Limb (tissue), 2 donors: Measurements from ENCODE around the gene KIAA1671.

Source experiments
- DNase-seq, 2 donors: peaks; one replicate each; pipeline ENCODE4 v3.0.0-alpha.2; 2016; ENCODE audit errors: extremely low spot score in 2 of 2

KIAA1671 gene

DNA sequence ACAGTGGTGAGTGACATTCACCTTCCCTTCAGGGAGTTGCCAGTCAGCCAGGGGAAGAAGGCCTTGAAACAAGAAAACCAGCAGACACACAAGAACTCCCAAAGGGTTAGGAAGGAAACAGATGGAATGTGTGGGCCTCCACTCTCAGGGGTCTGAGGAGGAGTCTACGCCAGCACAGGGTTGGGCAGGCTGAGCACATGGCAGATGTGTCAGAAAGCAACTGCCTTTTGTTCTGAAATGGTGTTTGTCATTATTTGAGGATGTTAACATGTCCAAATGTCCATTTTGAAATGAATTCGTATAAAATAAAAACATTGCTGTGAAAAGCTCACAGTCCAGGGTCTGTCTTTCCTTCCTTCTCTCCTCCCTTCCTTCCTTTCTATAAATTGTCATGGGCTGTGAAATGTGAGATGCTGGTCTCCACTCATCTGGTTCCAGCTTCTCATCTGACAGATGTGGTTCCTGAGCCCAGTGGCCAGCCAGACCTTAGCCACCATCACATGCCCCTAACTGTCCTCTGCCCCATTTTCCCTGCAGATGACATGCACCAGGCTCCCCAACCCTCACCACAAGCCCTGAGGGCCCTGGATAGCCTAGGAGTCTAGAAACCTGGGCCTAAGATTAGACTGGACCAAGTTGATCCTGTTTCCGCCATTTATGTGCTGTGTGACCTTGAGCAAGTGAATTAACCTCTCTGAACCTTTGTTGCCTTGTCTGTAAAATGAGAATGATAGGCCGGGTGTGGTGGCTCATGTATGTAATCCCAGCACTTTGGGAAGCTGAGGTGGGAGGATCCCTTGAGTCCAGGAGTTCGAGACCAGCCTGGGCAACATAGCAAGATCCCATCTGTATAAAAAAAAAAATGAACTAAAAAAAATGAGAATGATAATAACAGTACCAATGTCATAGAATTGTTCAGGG lies 190.9 kb downstream of the KIAA1671 start:
- no peak for DNase-seq

DNA sequence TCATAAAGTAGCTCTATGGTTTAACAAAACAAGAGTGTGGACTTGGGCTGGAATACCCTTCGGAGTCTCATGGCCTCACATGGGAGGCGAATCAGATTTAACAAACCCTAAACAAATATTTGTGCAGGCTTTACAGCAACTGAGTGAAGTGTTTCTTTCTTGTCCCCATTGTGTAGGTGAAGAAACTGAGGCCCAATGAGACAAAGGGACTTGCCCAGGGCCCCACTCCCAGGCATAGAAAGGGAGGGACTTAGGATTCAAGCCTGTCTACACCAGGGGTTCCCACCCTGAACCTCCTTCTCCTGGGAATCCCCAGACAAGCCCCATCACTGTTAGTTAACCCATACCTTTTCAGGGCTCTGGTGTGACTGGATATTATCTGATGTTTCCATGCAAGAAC lies 192.0 kb downstream of the KIAA1671 start:
- no peak for DNase-seq

DNA sequence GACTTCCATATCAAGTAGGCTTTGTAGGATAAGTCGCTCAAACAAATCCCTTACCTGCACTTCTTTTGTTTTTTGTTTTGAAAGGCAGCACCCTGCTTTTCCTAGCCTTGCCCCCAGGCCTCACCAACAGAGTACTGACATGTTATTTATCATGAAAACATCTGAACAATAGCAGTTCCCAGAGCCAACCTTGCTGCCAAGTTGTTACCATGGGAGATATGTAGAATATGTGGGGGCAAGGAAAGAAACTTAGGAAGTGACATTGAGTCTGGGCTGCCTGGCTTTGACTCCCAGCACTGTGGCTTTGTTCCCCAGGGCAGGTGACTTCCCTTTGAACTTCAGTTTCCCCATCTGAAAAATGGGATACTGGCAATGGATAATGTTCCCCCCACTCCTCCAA lies 193.8 kb downstream of the KIAA1671 start:
- no peak for DNase-seq

DNA sequence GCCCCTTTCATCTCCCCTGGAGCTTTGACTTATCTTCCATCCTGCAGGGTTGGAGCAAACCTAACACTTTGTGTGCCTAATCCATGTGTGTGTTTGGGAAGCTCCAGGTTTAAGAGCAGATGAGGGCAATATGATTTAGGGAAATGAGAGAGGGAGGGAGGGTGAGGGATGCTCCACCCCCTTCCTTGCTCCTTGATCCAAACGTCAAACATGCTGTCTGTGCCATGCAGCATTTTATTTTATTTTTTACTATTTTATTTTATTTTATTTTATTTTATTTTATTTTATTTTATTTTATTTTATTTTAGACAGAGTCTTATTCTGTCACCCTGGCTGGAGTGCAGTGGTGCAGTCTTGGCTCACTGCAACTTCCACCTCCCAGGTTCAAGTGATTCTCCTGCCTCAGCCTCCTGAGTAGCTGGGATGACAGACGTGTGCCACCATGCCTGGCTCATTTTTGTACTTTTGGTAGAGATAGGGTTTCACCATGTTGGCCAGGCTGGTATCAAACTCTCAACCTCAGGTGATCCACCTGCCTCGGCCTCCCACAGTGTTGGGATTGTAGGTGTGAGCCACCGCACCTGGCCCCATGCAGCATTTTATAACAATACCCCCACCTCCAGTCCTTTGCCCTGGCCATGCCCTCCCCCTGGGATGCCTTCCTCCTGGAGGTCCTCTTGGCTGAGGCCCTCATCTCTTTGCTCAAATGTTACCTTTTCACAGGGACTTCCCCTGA lies 194.6 kb downstream of the KIAA1671 start:
- no peak for DNase-seq

DNA sequence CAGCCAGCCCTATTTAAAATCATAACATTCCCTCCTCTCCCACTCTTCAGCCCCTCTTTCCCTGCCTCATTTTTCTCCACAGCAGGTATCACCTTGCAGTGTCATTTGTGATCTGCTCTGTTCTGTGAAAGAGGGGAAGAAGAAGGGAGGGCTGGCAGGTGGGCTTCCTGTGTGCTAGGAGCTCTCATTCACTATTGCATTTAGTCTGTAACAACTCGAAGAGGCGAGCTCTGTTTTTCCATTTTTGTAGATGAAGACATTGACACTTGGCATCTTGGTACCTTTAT lies 195.1 kb downstream of the KIAA1671 start:
- no peak for DNase-seq

DNA sequence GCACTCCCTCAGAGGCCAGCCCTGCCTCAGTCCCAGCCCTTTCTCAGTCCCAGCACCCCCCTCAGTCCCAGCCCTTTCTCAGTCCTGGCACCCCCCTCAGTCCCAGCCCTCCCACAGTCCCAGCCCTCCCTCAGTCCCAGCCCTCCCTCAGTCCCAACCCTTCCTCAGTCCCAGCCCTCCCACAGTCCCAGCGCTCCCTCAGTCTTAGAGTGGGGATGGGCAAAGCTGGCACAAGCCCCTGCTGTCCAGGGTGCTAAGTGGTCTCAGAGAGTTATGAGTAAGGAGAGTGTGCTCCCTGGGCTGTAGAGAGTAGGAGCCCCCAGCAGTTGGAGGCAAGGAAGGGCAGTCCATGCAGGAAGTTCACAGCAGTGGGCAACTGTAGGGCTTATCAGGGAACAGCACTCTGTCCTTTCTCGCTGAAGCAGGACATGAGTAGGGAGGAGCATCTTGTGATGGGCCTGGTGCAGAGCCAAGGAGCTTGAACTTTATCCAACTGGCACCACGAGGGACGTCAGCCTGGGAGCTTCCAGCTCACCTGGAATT lies 195.7 kb downstream of the KIAA1671 start:
- no peak for DNase-seq

DNA sequence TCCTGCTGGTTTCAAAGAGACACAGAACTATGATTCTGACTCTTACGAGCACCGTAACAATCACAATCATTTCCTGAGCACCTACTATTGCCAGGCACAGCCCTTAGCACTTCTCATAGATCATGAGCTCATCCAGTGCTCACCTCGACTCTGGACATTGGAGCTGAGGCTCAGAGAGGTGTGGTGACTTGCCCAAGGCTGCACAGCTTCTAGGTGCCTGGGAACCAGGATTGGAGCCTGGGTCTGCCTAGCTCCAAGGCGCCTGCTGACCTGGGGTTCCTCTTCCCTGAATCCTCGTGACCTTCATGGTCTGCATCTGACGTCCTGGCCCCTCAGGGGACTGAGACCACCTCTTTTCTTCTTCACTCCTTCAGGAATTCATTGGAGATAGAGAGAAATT lies 196.5 kb downstream of the KIAA1671 start:
- DNase-seq = no peak

DNA sequence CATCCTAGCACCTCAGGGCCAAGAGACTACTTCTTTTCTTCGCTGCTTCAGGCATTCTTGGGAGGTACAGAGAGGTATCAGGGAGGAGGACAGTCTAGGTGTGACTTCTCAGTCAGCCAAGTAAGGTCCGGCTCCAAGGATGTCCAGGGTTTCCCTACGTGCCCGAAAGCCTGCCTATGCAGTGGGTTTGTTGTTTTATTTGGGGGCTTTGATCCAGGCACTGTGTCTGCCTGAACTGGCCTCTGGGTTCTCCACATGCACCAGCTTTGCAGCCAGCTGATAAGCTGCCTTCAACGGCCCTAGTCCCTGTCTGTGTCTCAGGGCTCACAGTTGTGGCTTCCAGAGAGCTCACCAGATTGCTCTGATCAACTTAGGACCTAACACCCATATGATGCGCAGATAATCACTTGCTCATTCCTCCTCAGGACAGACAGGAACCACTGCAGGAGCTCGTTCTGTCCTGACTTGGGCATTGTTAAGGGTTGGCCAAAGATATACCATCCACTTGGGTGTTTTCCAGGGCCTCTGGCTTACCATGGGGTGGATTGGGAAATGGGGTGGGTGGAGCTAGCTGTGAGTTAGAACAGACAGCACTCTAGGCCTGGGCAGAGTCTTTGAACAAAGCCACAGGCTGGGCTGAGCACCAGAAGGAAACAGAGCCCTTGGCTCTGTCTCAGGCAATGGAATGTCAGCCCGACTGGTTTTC lies 201.6 kb downstream of the KIAA1671 start:
- DNase-seq = peak in 1 of 2 donors; percentile 21

DNA sequence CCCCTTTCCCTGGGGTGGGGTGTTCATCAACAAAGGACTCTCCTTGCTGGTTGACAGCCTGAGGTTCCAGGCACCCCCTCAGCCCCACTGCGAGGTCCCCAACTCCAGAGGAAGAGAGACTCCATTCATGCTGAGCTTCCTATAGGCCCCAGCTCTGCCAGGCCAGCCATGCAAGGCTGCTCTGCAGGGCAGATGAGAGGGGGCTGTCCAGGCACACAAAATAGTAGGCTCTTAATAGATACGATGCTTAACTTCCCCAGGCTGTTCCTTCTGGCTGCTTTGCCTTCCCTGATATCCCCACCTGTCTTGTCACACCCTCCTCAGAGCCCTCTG lies 202.1 kb downstream of the KIAA1671 start:
- no peak for DNase-seq

DNA sequence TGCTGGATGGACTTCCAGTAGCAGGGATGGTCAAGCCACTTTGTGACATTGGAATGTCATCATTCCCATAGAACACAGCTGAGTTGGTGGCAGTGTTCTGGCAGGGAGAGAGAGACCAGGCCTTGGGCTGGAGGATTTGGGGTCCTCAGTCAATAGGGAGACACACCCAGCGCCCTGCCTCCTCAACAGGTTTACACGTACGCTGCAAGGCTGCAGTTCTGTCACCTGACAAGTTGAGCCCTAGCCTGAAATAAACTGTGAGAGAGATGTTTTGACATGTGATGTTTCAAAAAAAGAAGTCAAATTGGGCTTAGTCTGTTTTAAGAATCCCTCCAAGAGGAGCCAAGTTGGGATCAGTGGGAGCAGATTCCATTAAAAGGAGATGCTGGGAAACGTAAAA lies 204.2 kb downstream of the KIAA1671 start:
- DNase-seq = no peak

DNA sequence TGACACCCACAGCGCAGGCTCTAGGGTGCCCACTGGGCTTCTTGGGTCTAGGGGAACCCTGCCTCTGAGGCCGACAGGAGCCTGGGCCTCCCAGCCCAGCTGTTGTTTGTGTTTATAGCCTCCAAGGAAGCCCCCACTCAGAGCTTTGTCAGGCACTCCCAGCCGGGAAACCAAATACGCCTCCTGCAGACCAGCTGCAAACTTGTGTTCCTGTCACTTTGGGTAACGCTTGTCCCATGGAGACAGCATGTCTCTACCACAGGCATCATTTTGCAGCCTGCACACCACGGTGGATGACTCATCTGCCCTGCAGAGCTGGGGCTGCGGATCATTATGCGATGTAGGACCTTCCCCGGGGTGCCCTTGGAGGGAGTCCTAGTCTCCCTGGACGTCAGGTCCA lies 206.5 kb downstream of the KIAA1671 start:
- peak; percentile 57 to 58 for DNase-seq

DNA sequence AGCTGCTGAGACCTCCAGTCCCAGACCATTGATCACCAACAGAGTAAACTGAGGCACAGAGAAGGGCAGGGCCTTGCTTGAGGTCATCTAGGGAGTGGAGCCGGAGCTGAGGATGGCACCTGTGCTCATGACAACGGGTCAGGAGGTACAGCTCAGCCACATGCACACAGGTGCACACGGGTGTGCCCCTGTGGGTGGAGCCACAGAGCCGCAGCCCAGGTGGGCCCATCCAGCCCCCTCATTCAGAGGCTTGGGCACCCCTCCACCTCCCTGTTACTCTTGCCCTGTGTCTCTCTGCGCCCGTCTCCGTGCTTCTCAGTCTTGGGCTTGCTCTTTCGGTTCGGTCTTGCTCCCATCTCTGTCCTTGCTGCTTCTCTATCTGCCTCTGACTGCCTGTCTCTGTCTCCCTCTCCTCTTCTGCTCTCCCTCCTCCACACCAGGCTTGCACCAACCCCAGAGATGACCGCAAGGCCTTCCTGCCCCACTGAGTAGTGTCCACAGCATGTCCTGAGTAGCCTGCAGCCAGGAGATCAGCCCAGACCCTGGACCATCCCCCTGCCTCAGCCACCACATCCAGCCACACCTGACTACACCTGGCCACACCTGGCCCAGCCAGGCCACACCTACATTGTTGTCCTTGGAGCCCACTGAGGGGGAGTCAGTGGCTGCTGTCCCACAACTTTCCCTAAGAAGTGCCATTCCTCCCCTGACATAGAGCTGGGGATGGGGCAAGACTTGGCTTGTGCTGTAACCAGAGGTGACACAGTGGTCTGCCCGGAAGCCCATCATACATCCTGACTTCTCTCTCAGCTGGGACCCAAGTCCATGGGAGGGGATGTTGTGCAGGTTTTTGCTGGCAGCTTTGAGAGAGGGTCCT lies 207.8 kb downstream of the KIAA1671 start:
- no peak for DNase-seq

DNA sequence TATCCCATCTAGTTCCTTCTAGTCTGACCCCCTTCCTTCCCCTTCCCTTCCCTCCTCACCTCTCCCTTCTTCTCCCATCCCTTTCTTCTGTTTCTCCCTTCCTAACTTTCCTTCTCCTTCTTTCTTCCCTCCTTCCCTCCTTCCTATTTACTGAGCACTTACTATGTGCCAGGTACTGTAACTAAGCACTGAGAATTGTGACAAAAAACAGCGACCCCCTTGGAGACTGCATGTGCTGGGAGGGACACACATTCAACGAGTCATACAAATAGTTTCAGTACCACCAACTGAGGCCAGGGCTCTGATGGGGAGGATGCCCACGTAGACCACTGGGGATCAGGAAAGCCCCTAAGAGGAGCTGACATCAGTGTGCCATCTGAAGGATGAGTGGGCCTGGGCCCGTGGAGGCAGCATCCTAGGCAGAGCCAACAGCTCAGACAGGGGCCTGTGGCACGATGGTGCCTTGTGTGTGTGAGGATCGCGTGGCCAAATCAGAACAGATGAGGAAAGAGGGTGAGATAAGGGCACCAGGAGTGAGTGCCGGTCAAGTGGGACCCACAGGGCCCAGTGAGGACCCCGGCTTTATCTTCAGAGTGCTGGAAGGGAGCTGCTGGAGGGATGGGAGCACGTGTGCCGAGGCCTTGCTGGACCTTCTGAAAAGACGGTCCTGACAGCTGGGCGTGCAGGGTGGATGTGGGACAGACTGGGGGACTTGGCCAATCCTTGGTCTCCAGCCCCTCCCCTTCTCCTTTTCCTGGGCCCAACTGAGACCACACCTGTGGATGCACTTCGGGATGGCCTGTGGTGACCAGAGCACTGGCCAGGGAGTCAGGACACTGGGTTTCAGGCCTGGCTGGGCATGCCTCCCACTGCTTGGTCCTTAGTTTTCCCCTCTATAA lies 208.8 kb downstream of the KIAA1671 start:
- DNase-seq = no peak

DNA sequence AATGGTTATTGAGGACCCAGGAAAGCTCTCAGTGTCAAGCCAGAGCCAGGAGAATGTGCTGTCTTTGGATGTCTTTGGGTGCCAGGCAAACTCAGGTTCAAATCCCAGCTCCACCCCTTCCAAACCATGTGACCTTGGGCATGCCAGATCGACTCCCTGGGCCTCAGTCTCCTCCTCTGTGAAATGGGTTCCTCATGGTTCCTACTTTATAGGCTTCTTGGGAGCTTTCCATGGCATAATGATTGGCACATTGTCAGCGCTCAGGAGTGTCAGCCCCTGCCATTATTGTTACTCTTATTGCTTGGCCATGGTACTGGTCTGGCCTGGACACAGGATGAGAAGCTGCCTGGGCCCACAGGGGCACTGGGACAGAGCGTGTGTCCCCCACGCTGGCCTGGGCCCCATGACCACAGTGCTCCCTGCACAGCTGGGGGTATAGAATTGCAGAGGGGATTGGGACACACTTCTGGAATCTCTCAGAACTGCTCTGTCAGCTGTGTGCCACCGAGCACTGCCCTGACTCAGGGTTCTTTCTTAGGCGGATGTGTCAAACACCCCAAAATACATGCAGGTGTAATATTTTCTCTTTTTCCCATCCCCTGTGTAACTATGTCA lies 209.5 kb downstream of the KIAA1671 start:
- no peak for DNase-seq

DNA sequence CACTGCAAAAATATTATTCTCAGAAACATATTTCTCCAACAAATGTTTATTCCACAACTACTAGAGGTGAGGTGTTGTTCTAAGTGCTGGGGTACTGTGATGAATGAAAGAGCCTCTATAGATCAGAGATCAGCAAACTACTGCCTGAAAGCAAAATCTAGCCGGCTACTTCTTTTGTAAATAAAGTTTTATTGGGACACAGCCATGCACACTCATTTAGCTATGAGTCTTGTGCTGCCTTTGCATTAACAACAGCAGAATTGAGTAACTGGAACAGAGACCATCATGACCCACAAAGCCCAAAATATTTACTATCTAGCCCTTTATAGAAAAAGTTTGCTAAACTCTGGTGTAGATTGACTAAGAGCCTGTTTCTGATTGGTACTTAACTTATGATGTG lies 210.0 kb downstream of the KIAA1671 start:
- no peak for DNase-seq

DNA sequence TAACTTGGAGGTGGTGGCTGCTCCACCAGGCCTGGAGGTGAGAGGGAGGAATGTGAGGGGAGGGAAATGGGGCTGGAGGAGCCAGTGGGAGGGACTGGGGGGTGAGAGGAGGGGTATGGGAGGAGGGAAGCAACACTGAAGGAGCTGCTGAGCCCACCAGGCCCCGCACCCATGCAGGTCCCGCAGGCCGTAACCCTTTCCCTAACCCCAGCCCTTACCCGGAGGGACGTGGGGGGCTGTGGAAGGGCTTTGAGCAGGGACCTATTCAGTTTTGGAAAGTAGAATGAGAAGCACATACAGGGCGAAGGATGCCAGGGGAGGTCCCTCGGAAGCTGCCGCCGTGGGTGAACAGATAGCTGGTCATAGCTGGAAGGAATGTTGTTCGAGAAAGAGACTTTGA lies 213.3 kb downstream of the KIAA1671 start:
- DNase-seq = no peak

DNA sequence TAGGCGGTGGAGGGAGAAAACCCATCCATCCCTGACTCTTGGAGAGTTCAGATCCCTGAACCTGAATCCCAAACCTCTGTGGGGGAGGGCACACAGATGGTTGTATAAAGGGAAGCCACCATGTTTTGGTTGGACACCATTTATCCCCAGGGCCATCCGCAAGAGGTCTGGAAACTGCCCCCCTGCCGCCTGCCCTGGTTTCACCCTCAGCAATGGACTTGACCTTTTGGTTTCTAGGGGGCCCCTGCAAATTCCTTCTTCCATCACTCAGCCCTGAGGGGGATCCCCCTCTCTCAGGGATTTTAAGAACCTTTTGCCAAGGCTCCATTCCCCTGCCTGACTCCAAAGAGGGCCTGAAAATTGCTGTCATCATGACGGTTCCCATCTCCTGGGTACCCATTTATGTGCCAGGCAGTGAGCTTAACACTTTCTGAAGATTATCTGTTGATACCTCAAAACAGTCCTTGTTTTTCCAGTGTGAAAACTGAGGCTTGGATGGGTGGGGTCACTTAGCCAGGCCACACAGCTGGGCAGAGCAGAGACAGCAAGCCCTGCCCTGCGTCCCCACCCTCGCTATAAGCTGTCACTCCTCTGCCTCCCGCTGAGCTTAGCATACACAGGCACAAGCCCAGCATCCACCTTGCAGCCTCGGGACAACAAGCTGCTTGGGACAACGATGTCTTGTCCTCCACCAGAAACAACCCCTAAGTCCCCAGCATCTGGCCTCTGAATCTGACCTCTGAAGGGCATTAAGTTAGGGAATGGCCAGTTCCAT lies 213.9 kb downstream of the KIAA1671 start:
- no peak for DNase-seq

DNA sequence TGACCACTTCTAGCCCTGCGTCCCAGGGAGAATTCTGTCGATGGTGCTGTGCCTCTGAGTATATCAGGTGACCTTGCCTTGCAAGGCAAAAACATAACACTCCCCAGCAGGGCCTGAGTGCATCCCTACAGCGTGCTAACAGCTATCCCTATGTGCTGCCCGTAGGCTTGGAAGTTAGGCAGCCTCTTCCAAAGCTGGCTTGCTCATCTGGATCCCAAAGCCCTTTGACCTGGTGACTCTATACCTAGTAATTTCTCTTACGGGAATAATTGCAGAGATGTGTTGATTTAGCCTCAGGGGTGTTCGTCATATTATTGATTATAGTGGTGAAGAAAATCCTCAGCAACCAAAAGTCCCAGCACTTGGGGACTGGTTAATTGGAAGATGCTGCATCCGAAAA lies 214.6 kb downstream of the KIAA1671 start:
- no peak for DNase-seq
